SJSA1 (cell line): ENCODE measurements around the gene CISH. TPM values are rescaled to one million over a fixed set of nuclear protein-coding genes. Genes with fewer than 3 reads are reported as not detected.

ENCODE experiments used
- DNase-seq, 2 experiments: peaks; one replicate each; pipeline ENCODE4 v3.0.0-alpha.2; 2015 to 2020; ENCODE audit warnings: low spot score in 2 of 2, low read depth in 1 of 2
- H3K27ac ChIP-seq: fragments of 250-450 bp; sonication (Bioruptor Pico); 2 replicates; pipeline ENCODE4 v1.5.1; 2020; ENCODE audit warnings: mild to moderate bottlenecking, moderate library complexity
- H3K27me3 ChIP-seq: fragments of 250-450 bp; sonication (Bioruptor Pico); replicated peaks from 2 replicates; pipeline ENCODE4 v1.5.1; 2020; ENCODE audit warnings: mild to moderate bottlenecking, moderate library complexity
- H3K36me3 ChIP-seq: fragments of 250-450 bp; sonication (Bioruptor Pico); 2 replicates; pipeline ENCODE4 v1.5.1; 2020; ENCODE audit warnings: mild to moderate bottlenecking
- H3K4me1 ChIP-seq: fragments of 250-450 bp; sonication (Bioruptor Pico); replicated peaks from 2 replicates; pipeline ENCODE4 v1.6.1; 2021; ENCODE audit warnings: mild to moderate bottlenecking
- H3K4me3 ChIP-seq: fragments of 250-450 bp; sonication (Bioruptor Pico); 2 replicates; pipeline ENCODE4 v1.5.1; 2020; ENCODE audit warnings: mild to moderate bottlenecking
- H3K9me3 ChIP-seq: fragments of 250-450 bp; sonication (Bioruptor Pico); replicated peaks from 2 replicates; pipeline ENCODE4 v1.5.1; 2020; ENCODE audit warnings: mild to moderate bottlenecking
- total RNA-seq: library from RNA; depleted of rRNA; stranded (reverse); fragments of >200 nt; shearing (Covaris generic); gene quantifications from 2 replicates; pipeline ENCODE4 v1.2.3, GENCODE V29; 2014

CISH gene
- total RNA-seq, 1 experiment from 2014 or later: 0.92 TPM

DNA sequence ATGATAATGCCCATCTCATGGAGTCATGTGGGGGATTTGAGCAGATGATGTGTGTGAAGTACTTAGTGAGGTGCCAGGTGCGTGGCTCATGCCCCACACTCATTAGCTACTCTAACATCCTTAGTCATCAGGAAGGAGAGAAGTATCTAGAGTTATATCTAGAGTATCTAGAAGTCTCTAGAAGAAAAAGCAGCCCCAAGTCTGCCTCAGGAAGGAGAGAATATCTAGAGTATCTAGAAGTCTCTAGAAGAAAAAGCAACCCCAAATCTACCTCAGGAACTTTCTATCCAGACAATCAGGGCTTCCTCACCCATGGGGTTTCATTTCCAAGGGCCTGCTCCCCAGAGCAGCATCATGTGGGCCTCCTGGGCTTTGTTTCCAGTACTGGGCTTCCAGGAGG lies 38.4 kb upstream of the CISH start:
- Histone ChIP-seq H3K4me1 (no peaks in the 10 kb centered on the region), H3K9me3 (no peaks in the 10 kb centered on the region), H3K27ac (no peak overlapping the region), H3K4me3 (no peak overlapping the region), H3K27me3 (no peaks in the 10 kb centered on the region), H3K36me3 (no peaks in the 10 kb centered on the region)
- no peak for DNase-seq

DNA sequence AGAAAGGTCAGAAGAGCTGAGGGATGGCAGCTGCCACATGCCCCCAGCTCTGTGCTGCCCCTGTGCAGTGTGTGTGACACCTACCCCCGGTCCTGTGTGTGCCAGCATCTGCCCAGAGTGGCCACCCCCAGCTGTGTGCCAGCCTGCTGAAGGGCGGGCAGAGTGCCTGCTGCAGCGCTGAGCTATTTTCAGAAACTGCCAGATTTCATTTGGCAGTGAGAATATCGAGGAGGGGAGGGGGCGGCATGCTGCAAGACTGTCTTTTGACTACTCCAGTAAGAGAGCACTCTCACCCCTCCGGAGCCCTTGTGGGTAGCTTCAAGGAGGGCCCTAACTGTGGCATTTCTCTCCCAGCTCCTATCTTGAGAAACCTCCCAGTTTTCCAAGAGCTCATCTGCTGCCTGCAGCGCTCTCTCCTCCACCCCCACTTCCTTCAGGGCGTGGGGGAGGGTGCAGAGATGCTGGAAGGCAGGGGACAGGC lies 37.9 kb upstream of the CISH start:
- DNase-seq: no peak
- Histone ChIP-seq H3K4me1 (no peaks in the 10 kb centered on the region), H3K36me3 (no peaks in the 10 kb centered on the region), H3K27ac (no peak overlapping the region), H3K9me3 (no peaks in the 10 kb centered on the region), H3K27me3 (no peaks in the 10 kb centered on the region), H3K4me3 (no peak overlapping the region)

DNA sequence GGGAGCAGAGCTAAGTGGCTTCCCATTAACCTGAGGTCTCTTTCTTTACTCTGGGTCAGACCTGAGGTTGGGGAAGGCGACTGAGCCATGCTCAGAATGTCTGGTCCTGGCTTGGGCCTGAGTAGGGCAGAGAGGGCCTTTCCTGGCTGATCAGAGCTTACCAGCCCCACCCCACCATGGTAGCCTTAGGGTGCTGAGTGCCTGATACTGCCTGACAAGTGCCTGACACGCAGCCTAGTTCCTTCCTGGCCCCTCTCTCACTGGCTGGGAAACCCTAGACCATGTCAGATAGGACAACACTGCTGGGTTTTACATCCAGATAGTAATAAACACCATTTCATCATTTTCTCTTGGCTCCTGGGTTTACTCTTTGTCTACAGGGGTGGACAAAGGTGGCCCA lies 37.4 kb upstream of the CISH start:
- DNase-seq: no peak
- H3K9me3 ChIP-seq: no peaks in the 10 kb centered on the region
- no peak overlapping the region for H3K4me3 ChIP-seq
- no peaks in the 10 kb centered on the region for H3K4me1 ChIP-seq
- H3K27ac ChIP-seq: no peak overlapping the region
- no peaks in the 10 kb centered on the region for H3K27me3 ChIP-seq
- H3K36me3 ChIP-seq: no peaks in the 10 kb centered on the region

DNA sequence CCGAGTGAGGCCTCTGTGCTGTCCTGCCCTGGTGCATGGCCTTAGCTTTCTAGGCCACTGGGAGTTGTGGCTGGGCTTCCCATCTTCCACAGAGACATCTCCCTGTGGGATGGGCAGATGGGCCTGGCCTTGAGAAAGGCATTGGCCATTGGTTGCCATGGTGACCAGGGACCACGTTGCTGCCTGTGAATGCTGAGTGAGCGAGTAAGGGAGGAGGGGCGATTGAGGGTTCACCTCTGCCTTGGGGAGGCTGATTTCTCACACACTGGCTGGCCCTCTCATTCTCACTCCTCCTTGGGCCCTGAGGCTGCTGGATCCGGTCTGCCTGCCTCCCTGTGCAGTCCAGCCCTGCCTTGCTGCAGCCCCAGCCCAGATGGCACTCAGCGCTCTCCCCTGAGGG lies 36.7 kb upstream of the CISH start:
- no peaks in the 10 kb centered on the region for H3K4me1 ChIP-seq
- no peak for DNase-seq
- no peaks in the 10 kb centered on the region for H3K36me3 ChIP-seq
- no peak overlapping the region for H3K4me3 ChIP-seq
- no peaks in the 10 kb centered on the region for H3K9me3 ChIP-seq
- no peak overlapping the region for H3K27ac ChIP-seq
- H3K27me3 ChIP-seq: no peaks in the 10 kb centered on the region

DNA sequence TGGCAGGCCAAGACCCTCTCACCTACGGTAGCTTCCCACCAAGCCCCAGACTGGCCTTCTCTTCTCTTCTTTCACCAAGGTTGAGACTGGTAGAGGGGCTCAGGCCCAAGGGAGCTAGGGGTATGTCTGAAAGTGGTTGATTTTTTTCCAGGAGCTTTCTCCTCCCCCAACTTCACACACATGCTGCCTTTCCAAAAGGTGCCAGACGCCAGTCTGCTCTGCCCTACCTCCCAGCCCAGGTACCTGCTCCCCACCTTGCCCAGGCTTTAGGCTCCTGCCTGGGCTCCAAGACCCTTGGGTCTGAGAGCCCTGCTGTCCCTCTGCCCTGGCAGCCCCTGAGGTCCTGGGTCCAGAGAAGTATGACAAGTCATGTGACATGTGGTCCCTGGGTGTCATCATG lies 33.8 kb upstream of the CISH start:
- no peaks in the 10 kb centered on the region for H3K36me3 ChIP-seq
- no peaks in the 10 kb centered on the region for H3K4me1 ChIP-seq
- H3K9me3 ChIP-seq: no peaks in the 10 kb centered on the region
- H3K27ac ChIP-seq: no peak overlapping the region
- no peak for DNase-seq
- no peaks in the 10 kb centered on the region for H3K27me3 ChIP-seq
- no peak overlapping the region for H3K4me3 ChIP-seq

DNA sequence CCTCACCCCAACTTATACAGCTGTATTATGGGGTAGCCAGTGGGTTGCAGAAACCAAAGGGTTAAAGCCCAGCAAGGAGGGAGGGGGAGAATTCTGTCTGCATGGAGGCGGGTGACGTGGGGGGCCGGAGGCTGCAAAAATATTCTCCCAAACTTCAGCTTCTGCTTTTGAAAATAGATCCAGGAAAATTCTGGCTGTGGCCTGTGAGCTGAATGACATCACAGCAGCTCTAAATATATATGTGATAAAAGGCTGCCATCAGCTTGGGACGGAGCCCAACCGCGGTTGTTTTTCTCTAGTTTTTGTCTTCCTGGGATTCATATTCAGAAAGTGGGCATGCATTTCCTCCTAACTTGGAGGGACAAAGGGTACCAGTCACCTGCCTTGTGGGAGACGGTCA lies 33.0 kb upstream of the CISH start:
- H3K27ac ChIP-seq: no peak overlapping the region
- H3K4me3 ChIP-seq: no peak overlapping the region

DNA sequence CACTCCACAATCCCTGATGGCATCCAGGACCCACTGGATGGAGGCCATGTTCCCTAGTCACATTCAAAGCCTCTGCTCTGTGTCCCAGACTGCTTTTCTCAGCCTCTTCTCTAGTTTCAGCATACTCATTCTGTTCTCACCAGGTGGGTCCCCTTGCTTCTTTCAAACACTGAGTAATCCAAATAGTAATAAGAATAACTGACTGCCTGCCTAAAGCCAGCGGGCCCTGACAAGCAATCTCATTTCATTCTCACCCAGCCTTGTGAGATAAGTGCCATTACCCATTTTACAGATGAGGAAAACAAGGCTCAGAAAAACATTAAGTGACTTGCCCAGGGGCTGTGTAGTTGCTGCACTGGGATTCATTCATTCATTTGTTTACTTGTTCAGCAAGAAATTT lies 30.8 kb upstream of the CISH start:
- Histone ChIP-seq H3K9me3 (no peaks in the 10 kb centered on the region), H3K27me3 (no peaks in the 10 kb centered on the region), H3K36me3 (no peaks in the 10 kb centered on the region), H3K4me1 (no peaks in the 10 kb centered on the region), H3K4me3 (no peak overlapping the region), H3K27ac (no peak overlapping the region)
- DNase-seq: no peak

More for the DNA sequence above, 33.0 kb upstream of the CISH start:
- Histone ChIP-seq H3K36me3 (no peaks in the 10 kb centered on the region), H3K9me3 (no peaks in the 10 kb centered on the region), H3K27me3 (no peaks in the 10 kb centered on the region), H3K4me1 (no peaks in the 10 kb centered on the region)
- DNase-seq: no peak

DNA sequence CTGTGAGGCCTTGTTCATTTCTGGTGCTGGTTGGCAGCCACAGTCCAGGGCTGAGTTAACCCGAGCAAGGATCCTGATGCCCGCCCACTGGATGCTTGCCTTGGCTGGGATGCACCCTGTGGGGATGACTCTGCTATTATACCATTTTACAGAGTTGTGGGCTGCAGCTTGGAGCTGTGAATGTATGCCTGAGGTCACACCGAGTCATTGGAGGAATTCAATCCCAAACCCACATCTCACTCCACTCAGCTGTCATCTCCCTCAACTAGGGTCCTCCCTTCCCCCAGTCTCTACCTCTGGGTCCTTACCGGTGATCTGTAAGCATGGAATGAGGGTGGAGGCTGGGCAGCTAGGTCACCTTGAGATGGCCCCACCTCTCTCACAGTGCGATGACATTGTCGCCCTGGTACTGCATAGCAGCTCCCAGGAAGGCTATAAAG lies 27.5 kb upstream of the CISH start:
- Histone ChIP-seq H3K27ac (no peak overlapping the region), H3K4me1 (no peaks in the 10 kb centered on the region), H3K4me3 (no peak overlapping the region), H3K9me3 (no peaks in the 10 kb centered on the region), H3K27me3 (no peaks in the 10 kb centered on the region), H3K36me3 (no peaks in the 10 kb centered on the region)
- DNase-seq: no peak

DNA sequence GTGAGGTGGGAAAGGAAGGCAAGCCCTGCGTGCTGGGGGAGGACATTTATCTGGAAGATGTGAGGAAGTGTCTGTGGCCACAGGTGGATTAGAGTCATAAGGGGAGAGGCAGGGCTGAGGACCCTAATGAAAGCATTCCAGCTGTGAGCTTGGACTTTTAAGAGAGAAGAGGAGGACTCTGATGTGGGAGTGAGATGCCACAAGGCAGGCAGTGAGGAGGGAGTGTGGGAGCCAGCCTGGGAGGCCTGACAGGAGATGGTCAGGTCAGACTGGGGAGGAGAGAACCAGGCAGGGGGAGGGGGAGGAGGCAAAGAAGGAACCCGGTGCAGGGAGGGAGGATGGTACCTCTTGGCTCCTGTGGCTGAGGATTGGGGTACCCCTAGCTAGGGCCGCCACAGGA lies 26.4 kb upstream of the CISH start:
- Histone ChIP-seq H3K9me3 (no peaks in the 10 kb centered on the region), H3K36me3 (no peaks in the 10 kb centered on the region), H3K4me3 (no peak overlapping the region), H3K27ac (no peak overlapping the region), H3K27me3 (no peaks in the 10 kb centered on the region), H3K4me1 (no peaks in the 10 kb centered on the region)
- no peak for DNase-seq

DNA sequence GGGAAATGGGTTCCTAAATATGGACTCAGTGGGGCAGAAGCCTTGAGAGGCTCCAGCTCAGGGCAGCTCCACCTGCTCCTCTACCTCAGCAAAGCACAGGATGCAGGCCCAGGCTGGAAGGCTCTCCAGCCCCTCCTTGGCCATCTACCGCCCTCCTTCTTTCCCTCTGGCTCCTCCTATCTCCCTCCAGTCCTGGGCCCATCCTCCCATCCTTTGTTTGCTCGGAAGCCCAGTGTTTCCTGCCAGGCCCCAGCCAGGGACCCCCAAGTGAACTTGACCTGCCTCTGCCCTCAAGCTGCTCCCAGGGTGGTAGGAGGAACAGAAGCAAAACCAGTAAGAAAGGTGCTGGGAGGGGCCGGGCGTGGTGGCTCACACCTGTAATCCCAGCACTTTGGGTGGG lies 25.4 kb upstream of the CISH start:
- H3K36me3 ChIP-seq: no peaks in the 10 kb centered on the region
- H3K4me3 ChIP-seq: no peak overlapping the region
- no peaks in the 10 kb centered on the region for H3K4me1 ChIP-seq
- no peak for DNase-seq
- H3K27me3 ChIP-seq: no peaks in the 10 kb centered on the region
- H3K27ac ChIP-seq: no peak overlapping the region
- no peaks in the 10 kb centered on the region for H3K9me3 ChIP-seq

DNA sequence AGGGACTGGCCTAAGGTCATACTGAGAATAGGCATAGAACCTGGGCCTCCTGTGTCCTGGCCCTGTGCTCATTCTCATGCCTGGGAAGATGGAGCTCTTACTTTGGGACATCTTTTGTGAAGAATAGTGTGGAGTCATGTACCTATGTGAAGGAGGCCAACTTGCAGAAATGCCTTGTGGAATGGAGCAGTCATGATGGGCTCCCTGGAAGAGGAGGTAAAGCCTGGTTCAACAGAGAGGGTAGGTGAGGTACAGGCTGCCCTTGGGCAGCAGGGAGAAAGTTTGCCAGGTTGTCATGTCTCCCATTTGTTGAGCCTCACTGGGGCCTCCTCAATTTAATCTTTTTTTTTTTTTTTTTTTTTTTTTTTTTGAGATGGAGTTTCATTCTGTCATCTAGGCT lies 23.5 kb upstream of the CISH start:
- no peaks in the 10 kb centered on the region for H3K36me3 ChIP-seq

DNA sequence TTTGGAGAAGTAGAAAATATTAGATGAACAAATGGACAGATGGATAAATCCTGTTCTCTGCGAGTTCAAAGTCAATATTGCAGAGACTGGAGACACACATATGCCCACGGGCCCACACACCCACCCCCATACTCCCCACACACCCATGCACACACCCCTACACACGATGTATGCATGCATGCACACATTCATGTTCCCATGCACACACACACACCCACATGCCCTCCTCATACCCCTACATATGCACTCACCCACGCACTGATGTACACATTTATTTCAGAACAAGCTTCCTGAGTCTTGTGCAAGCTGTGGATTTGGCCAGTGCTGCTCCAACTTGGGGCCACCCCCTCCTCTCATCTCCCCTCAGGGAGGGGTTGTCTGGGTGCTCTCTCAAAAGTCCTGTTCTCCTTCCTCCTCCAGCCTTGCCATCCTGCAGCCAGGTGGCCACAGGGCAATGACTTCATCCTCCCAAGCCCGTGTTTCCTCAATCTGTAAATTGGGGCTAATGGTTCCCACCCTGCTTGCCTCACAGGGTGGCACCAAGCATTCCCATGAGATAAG lies 21.7 kb upstream of the CISH start:
- DNase-seq: no peak
- no peaks in the 10 kb centered on the region for H3K9me3 ChIP-seq
- H3K27ac ChIP-seq: no peak overlapping the region
- H3K36me3 ChIP-seq: no peaks in the 10 kb centered on the region
- no peaks in the 10 kb centered on the region for H3K4me1 ChIP-seq
- no peak overlapping the region for H3K4me3 ChIP-seq
- no peaks in the 10 kb centered on the region for H3K27me3 ChIP-seq

More for the DNA sequence above, 23.5 kb upstream of the CISH start:
- Histone ChIP-seq H3K9me3 (no peaks in the 10 kb centered on the region), H3K4me1 (no peaks in the 10 kb centered on the region), H3K4me3 (no peak overlapping the region), H3K27me3 (no peaks in the 10 kb centered on the region), H3K27ac (no peak overlapping the region)
- DNase-seq: no peak

DNA sequence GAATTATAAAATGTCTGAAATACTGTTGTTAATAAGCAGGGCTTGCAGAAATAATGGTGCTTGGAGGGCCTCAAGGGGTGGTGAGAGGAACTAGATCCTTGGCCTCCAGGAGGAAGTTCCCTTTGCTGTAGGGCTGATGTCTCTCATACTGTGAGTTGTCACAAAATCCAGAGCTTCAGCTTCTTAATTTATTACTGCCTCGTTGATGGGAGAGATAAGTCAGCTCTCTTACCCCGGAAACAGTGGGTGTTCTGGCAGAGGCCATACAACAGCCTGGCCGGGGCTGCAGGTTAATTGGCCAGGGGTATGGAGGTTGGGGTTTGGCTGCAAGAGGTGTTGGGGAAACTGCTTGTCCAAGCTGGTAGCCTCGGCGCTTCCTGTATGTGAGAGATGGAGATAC lies 20.9 kb upstream of the CISH start:
- DNase-seq: no peak
- no peak overlapping the region for H3K27ac ChIP-seq

DNA sequence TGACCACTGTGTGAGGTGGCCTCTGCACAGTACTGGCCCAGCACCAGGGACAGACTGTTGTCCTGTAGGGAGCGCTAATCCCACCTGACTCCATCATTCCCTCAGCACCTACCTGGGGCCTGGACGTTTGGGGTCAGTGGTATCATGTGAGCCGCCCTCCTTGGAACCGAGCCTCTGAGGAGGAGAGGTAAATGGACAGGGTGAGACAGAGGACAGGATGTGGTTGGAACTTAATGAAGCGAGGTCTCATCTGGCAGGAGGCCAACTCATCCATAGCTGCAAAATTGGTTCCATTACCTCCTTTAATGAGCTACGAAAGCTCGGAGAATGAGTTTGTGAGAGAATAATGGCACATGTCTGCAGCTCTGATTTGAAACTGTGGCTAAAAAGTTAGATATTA lies 19.3 kb upstream of the CISH start:
- H3K27me3 ChIP-seq: no peaks in the 10 kb centered on the region
- H3K4me1 ChIP-seq: peaks cover 14% of the 10 kb centered on the region
- DNase-seq: no peak
- no peak overlapping the region for H3K27ac ChIP-seq
- H3K9me3 ChIP-seq: no peaks in the 10 kb centered on the region
- H3K36me3 ChIP-seq: no peaks in the 10 kb centered on the region
- no peak overlapping the region for H3K4me3 ChIP-seq

More for the DNA sequence above, 20.9 kb upstream of the CISH start:
- peaks cover 7% of the 10 kb centered on the region for H3K4me1 ChIP-seq
- no peak overlapping the region for H3K4me3 ChIP-seq
- no peaks in the 10 kb centered on the region for H3K27me3 ChIP-seq
- H3K9me3 ChIP-seq: no peaks in the 10 kb centered on the region
- H3K36me3 ChIP-seq: no peaks in the 10 kb centered on the region

DNA sequence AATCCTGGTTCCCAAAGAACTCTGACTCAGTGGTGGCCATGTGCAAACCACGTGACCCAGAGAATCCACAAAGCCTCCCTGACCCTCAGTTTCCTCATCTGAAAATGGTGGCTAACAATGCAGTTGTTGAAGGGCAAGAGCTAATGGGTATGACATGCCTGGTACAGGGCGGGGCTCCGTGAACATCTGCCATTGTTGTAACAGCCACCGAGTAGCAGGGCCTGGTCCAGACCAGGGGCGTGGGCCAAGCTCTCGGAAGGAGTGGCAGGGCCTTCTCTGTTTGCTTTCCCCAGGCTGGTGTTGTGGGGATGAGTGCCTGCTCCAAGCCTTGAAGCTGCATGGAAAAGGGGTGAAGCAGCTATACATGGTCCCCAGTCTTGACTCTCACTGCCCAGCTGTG lies 18.8 kb upstream of the CISH start:
- Histone ChIP-seq H3K36me3 (no peaks in the 10 kb centered on the region), H3K27ac (no peak overlapping the region), H3K4me3 (no peak overlapping the region), H3K9me3 (no peaks in the 10 kb centered on the region), H3K4me1 (peaks cover 14% of the 10 kb centered on the region), H3K27me3 (no peaks in the 10 kb centered on the region)
- DNase-seq: no peak
